Measurements from ENCODE around the gene THOC7.

DNA sequence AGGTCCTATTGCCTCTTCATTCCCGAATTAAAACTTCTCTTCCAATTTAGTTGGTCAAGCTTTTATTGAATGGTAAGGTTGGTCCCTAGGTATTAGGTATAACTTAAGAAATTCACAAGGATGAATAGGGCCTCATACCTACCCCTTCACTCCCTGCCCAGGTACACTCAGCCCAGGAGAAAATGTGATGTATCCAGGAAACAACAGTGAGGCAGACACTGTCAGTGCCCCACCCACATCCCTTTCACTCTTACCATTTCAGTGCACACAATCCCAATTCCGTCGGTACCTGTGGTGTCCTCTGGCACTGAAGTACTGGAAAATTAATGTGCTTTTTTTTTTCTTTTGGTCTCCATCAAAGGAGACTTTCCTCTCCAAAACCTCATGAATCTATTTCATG lies 55.0 kb downstream of the THOC7 start:
- TF ChIP-seq, protein P1, sequence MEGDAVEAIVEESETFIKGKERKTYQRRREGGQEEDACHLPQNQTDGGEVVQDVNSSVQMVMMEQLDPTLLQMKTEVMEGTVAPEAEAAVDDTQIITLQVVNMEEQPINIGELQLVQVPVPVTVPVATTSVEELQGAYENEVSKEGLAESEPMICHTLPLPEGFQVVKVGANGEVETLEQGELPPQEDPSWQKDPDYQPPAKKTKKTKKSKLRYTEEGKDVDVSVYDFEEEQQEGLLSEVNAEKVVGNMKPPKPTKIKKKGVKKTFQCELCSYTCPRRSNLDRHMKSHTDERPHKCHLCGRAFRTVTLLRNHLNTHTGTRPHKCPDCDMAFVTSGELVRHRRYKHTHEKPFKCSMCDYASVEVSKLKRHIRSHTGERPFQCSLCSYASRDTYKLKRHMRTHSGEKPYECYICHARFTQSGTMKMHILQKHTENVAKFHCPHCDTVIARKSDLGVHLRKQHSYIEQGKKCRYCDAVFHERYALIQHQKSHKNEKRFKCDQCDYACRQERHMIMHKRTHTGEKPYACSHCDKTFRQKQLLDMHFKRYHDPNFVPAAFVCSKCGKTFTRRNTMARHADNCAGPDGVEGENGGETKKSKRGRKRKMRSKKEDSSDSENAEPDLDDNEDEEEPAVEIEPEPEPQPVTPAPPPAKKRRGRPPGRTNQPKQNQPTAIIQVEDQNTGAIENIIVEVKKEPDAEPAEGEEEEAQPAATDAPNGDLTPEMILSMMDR (IDR thresholded peaks at IDR 0.05): no peak
- no peak for TF ChIP-seq POLR2A (IDR thresholded peaks at IDR 0.05)
